NT2/D1 (cell line): ENCODE results near the gene GCK.
"Not testable (repeated sequence)": the region's sequence is repeated elsewhere in the genome, so short reads cannot be mapped to it uniquely, and the experiment has no call there.

Source experiments
- DNase-seq: peaks from one replicate; pipeline ENCODE4 v3.0.0-alpha.2; 2011; ENCODE audit warnings: low read depth, low spot score
- H3K27me3 ChIP-seq: 2 replicates; pipeline ENCODE4 v1.6.0; 2011; ENCODE audit warnings: mild to moderate bottlenecking; ENCODE audit not compliant: insufficient read length, insufficient read depth
- H3K36me3 ChIP-seq: 2 replicates; pipeline ENCODE4 v1.6.1; 2011; ENCODE audit warnings: mild to moderate bottlenecking, low read length, mixed read lengths; ENCODE audit not compliant: insufficient read depth, insufficient read length
- H3K4me1 ChIP-seq: 2 replicates; pipeline ENCODE4 v1.5.1; 2011; ENCODE audit not compliant: insufficient read depth, insufficient read length
- H3K4me3 ChIP-seq: 2 replicates; pipeline ENCODE4 v1.5.1; 2011; ENCODE audit warnings: low read depth; ENCODE audit not compliant: insufficient read length
- H3K9ac ChIP-seq: 2 replicates; pipeline ENCODE4 v1.6.0; 2011; ENCODE audit warnings: low read depth; ENCODE audit not compliant: insufficient read length
- H3K9me3 ChIP-seq: 2 replicates; pipeline ENCODE4 v1.5.1; 2011; ENCODE audit warnings: mild to moderate bottlenecking, low read length; ENCODE audit not compliant: insufficient read depth
- SUZ12 ChIP-seq: IDR thresholded peaks from 2 replicates; pipeline ENCODE4 v1.6.1; 2011; ENCODE audit not compliant: insufficient read length, insufficient read depth; ENCODE audit errors: extremely low read depth
- YY1 ChIP-seq: IDR thresholded peaks from 2 replicates; pipeline ENCODE4 v1.6.1; 2011; ENCODE audit not compliant: insufficient read length, insufficient read depth
- ZNF274 ChIP-seq: IDR thresholded peaks from 2 replicates; pipeline ENCODE4 v1.6.1; 2011; ENCODE audit warnings: mild to moderate bottlenecking, low read depth, low read length

GCK gene

GRCh38 chr7:44184206-44184872 is 4.9 kb downstream of the GCK start:
- TF ChIP-seq YY1 = no peak
- no peak for TF ChIP-seq ZNF274
- no peak for TF ChIP-seq SUZ12
- no peak overlapping the region for H3K9ac ChIP-seq
- H3K4me1 ChIP-seq = peaks cover 13% of the 10 kb centered on the region
- H3K36me3 ChIP-seq = no peaks in the 10 kb centered on the region
- peaks cover 15% of the 10 kb centered on the region; the same call in 1 of the 2 replicates for H3K9me3 ChIP-seq
- no peak for DNase-seq
- H3K4me3 ChIP-seq = no peak overlapping the region
- no peaks in the 10 kb centered on the region for H3K27me3 ChIP-seq

- TF ChIP-seq YY1 (no peak), ZNF274 (no peak), SUZ12 (no peak)
- H3K4me1 ChIP-seq = peaks cover 14% of the 10 kb centered on the region
These were observed 5.9 kb downstream of the GCK start for GRCh38 chr7:44183386-44183785.

GRCh38 chr7:44182827-44183226 is 6.4 kb downstream of the GCK start:
- Histone ChIP-seq H3K9ac (no peak overlapping the region), H3K9me3 (peaks cover 15% of the 10 kb centered on the region; the same call in 1 of the 2 replicates), H3K4me3 (no peak overlapping the region), H3K27me3 (no peaks in the 10 kb centered on the region), H3K4me1 (peaks cover 19% of the 10 kb centered on the region), H3K36me3 (no peaks in the 10 kb centered on the region)
- no peak for DNase-seq
- TF ChIP-seq ZNF274 (no peak), SUZ12 (no peak), YY1 (no peak)

More at GRCh38 chr7:44183386-44183785, 5.9 kb downstream of the GCK start:
- no peak for DNase-seq
- Histone ChIP-seq H3K9ac (no peak overlapping the region), H3K9me3 (peaks cover 15% of the 10 kb centered on the region; the same call in 1 of the 2 replicates), H3K4me3 (no peak overlapping the region), H3K36me3 (no peaks in the 10 kb centered on the region), H3K27me3 (no peaks in the 10 kb centered on the region)

GRCh38 chr7:44180631-44181030 is 8.6 kb downstream of the GCK start:
- peaks cover 21% of the 10 kb centered on the region for H3K4me1 ChIP-seq
- H3K27me3 ChIP-seq = peaks cover 4% of the 10 kb centered on the region
- peaks cover 15% of the 10 kb centered on the region; the same call in 1 of the 2 replicates for H3K9me3 ChIP-seq

GRCh38 chr7:44177570-44178131 is 11.6 kb downstream of the GCK start:
- Histone ChIP-seq H3K36me3 (no peaks in the 10 kb centered on the region), H3K9ac (no peak overlapping the region), H3K27me3 (peaks cover 5% of the 10 kb centered on the region), H3K4me1 (peaks cover 12% of the 10 kb centered on the region), H3K9me3 (peaks cover 9% of the 10 kb centered on the region; the same call in 1 of the 2 replicates), H3K4me3 (no peak overlapping the region)
- DNase-seq = peak; percentile 47
- TF ChIP-seq ZNF274 (no peak), YY1 (no peak), SUZ12 (no peak)

More at GRCh38 chr7:44180631-44181030, 8.6 kb downstream of the GCK start:
- DNase-seq = no peak
- Histone ChIP-seq H3K4me3 (no peak overlapping the region), H3K36me3 (no peaks in the 10 kb centered on the region), H3K9ac (no peak overlapping the region)
- TF ChIP-seq SUZ12 (no peak), ZNF274 (no peak), YY1 (no peak)

DNA sequence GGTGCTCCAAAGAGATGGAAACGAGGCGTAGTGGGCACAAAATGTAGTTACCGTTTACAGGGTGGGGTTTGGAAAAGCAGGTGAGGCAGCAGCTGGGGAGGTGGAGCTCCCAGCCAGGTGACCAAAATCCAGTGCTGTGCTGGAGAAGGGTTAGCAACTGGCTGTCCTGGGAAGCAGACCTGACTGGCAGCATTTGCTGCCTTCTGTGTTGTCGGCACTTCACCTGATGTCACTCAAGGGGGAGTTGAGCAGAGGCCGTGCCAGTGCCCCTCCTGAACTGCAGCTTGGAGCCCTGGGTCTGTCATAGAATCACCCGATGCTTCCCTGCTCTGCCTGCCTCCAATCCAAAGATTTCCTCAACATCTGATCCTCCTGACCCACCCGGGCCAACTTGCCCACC is 12.8 kb downstream of the GCK start:
- Histone ChIP-seq H3K4me3 (no peak overlapping the region), H3K36me3 (no peaks in the 10 kb centered on the region), H3K9ac (no peak overlapping the region), H3K9me3 (no peaks in the 10 kb centered on the region; the same call in 1 of the 2 replicates), H3K27me3 (peaks cover 5% of the 10 kb centered on the region), H3K4me1 (peaks cover 12% of the 10 kb centered on the region)
- no peak for TF ChIP-seq ZNF274
- no peak for TF ChIP-seq YY1
- TF ChIP-seq SUZ12 = no peak
- no peak for DNase-seq

DNA sequence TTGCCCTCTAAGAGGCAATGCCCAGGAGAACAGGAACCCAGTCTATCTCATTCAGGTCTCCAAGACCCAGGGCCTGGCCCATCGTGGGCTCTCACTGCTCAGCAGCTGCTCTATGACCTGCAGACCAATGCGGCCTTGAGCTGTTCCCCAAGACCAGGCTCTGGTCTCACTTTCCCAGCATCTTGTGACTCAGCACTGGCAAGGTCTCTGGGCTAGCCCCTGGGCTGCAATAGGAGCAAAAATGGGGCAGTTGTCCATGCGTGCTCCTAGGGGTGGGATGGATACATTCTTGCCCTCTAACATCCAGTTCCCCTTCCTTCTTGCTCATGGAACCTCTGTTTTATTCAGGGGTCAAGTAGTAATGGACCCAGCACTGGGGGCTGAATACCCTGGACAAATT is 13.5 kb downstream of the GCK start:
- TF ChIP-seq YY1 (no peak), ZNF274 (no peak), SUZ12 (no peak)
- Histone ChIP-seq H3K4me1 (peaks cover 12% of the 10 kb centered on the region), H3K9ac (no peak overlapping the region), H3K27me3 (peaks cover 5% of the 10 kb centered on the region), H3K36me3 (no peaks in the 10 kb centered on the region), H3K9me3 (no peaks in the 10 kb centered on the region), H3K4me3 (no peak overlapping the region)
- DNase-seq = no peak

DNA sequence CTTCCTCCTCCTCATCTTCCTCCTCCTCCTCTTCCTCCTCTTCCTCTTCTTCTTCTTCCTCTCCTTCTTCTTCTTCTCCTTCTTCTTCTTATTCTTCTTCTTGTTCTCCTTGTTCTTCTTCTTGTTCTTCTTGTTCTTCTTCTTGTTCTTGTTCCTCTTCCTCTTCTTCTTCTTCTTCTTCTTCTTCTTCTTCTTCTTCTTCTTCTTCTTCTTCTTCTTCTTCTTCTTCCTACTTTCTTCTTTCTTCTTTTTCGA is 14.6 kb downstream of the GCK start:
- not testable (repeated sequence) for H3K4me3 ChIP-seq, H3K36me3 ChIP-seq, H3K27me3 ChIP-seq, DNase-seq, H3K9ac ChIP-seq, H3K9me3 ChIP-seq
- H3K4me1 ChIP-seq = peaks cover 12% of the 10 kb centered on the region
